ENCODE data around the gene BBIP1. TPM values are rescaled to one million over a fixed set of nuclear protein-coding genes. Genes with fewer than 3 reads are reported as not detected.

Gene BBIP1
- 12.0 and 19.6 TPM in 2 replicates for total RNA-seq (2014; rRNA removed)
- Bru-seq, nascent RNA: percentile 63 among the genes with signal in this experiment
- percentile 58 among the genes with signal in this experiment for BruChase-seq, experiment 1, labeled RNA remaining after a 6-hour chase
- percentile 64 among the genes with signal in this experiment for BruChase-seq, experiment 2, labeled RNA remaining after a 2-hour chase
- long read RNA-seq, full-length matches to known transcripts: 11 of 19 reads
- long read RNA-seq, partial matches to known transcripts: 0 of 19 reads
- long read RNA-seq, other reads (novel, unspliced or antisense): 8 of 19 reads

DNA sequence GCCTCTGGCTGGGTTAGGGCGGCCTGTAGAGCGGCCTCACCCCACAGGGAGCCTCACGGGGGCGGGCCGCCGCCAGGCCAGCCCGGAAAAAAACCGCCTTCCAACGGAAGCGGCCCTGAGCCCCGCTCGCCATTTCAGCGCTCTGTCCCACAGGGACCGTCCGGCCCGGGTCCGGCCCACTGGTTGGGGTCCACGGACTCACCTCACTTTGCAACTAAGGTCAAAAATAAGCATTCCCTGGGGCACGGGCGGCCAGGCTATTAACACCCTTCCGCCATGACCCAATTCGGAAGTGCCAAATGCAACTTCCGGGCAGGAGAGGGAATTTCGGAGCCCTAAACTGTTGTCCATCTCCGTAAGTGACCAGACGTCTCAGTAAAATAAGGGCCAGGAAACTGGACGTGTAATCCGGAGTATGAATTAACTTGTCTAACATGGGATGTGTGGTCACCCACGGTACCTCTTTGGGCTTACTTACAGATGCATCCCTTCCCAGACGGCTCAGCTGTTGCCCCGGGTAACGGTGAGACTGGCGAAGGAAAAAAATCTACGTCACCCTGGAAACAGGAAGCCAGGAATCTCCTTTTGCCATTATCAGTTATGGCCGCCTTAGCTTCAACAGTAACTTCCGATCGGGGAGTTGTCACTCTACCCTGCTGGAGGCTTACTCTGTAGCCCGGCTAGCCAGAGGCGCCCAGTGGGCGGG, at the start of gene BBIP1:
Gene BBIP1, minus strand, starts transcription at position 538 of the 706 bp plus-strand sequence. CDS start 1,023 bp downstream, outside the sequence.
- Histone ChIP-seq H3K9ac (ENCODE audit: low read length) (peak within 1 kb of the TSS; percentile 86), H3K4me3 (ENCODE audit: low read length) (peak within 1 kb of the TSS; percentile 83), H3K9me3 (ENCODE audit: low read length) (no peaks in the 10 kb centered on the region), H3K27ac (ENCODE audit: low read length) (peak within 1 kb of the TSS; percentile 85), H3K4me1 (ENCODE audit: insufficient read depth, low read length) (peaks cover 36% of the 10 kb centered on the region), H4K20me1 (ENCODE audit: low read length) (peaks cover 8% of the 10 kb centered on the region; the same call in 1 of the 2 replicates), H3K36me3 (ENCODE audit: low read depth, low read length) (no peaks in the 10 kb centered on the region), H3K79me2 (ENCODE audit: low read length) (peaks cover 47% of the 10 kb centered on the region), H2AFZ (ENCODE audit: low read length) (peak within 1 kb of the TSS; percentile 89), H3K27me3 (ENCODE audit: low read length) (no peaks in the 10 kb centered on the region), H3K9me2 (replicated peaks; ENCODE audit: low read length) (no peaks in the 10 kb centered on the region), H3K4me2 (ENCODE audit: low read length) (peak within 1 kb of the TSS; percentile 92), H3F3A (ENCODE audit: low read length, unreplicated experiment) (no peaks in the 10 kb centered on the region)
- intact Hi-C loops (cut with micrococcal nuclease): loop anchor here (2.0 to 5.0 kb wide), 5 partner anchors 36 to 611 kb away; no protein-coding TSS in a partner anchor
- ChIA-PET CTCF (interaction anchor here (0.6 to 1.1 kb wide), 7 partner anchors 29 to 582 kb away, joined by 3 to 6 read pairs (median 3); no protein-coding TSS in a partner anchor), POLR2A (ENCODE audit: unreplicated experiment) (interaction anchor here (0.6 to 1.0 kb wide), 12 partner anchors 10 to 700 kb away, joined by 3 to 17 read pairs (median 5); partner anchors contain the start of gene PDCD4)
- ATAC-seq (peak; percentile 83), DNase-seq (peak; percentile 98)
- BruUV-seq (replicated peaks): no TSS peak
- TF ChIP-seq CTCF (conservative IDR thresholded peaks at IDR 0.05; ENCODE audit: low read depth, low read length): no peak
- no peak for TF ChIP-seq EZH2 (IDR thresholded peaks at IDR 0.05; ENCODE audit: low read length, unreplicated experiment)
- TF ChIP-seq EZH2phosphoT487 (IDR thresholded peaks at IDR 0.05; ENCODE audit: borderline replicate concordance, low read length): no peak

GRCh38 chr10:110967645-110968044, 48.7 kb upstream of the BBIP1 start:
- Histone ChIP-seq H3K9me3 (ENCODE audit: low read length) (no peaks in the 10 kb centered on the region), H3F3A (ENCODE audit: low read length, unreplicated experiment) (no peaks in the 10 kb centered on the region), H3K9me2 (replicated peaks; ENCODE audit: low read length) (no peaks in the 10 kb centered on the region), H2AFZ (ENCODE audit: low read length) (no peak overlapping the region), H3K4me1 (ENCODE audit: insufficient read depth, low read length) (no peaks in the 10 kb centered on the region), H3K27me3 (ENCODE audit: low read length) (no peaks in the 10 kb centered on the region), H3K4me2 (ENCODE audit: low read length) (no peak overlapping the region), H3K4me3 (ENCODE audit: low read length) (no peak overlapping the region), H3K27ac (ENCODE audit: low read length) (no peak overlapping the region), H3K36me3 (ENCODE audit: low read depth, low read length) (no peaks in the 10 kb centered on the region), H4K20me1 (ENCODE audit: low read length) (no peaks in the 10 kb centered on the region), H3K79me2 (ENCODE audit: low read length) (peaks cover 23% of the 10 kb centered on the region), H3K9ac (ENCODE audit: low read length) (no peak overlapping the region)
- CTCF ChIA-PET: no interaction called here
- intact Hi-C loops (cut with micrococcal nuclease): no loop called here
- POLR2A ChIA-PET (ENCODE audit: unreplicated experiment): no interaction called here
- no peak for ATAC-seq
- DNase-seq: no peak
- TF ChIP-seq EZH2 (IDR thresholded peaks at IDR 0.05; ENCODE audit: low read length, unreplicated experiment) (no peak), EZH2phosphoT487 (IDR thresholded peaks at IDR 0.05; ENCODE audit: borderline replicate concordance, low read length) (no peak), CTCF (conservative IDR thresholded peaks at IDR 0.05; ENCODE audit: low read depth, low read length) (no peak)
- no TSS peak for BruUV-seq (replicated peaks)

All from PC-3 (cell line).